Activated CD4-positive, alpha-beta T cell treated with anti-CD3 and anti-CD28 coated beads for 24 hours (primary cell): ENCODE measurements around the gene GPANK1.
A peak's percentile ranks its signal among the peaks of the same experiment; 100 is the strongest.

ENCODE experiments used
- DNase-seq, 2 donors: peaks; one replicate each; pipeline ENCODE4 v3.0.0-alpha.2; 2020; ENCODE audit warnings: low read depth in 2 of 2

Gene GPANK1

DNA sequence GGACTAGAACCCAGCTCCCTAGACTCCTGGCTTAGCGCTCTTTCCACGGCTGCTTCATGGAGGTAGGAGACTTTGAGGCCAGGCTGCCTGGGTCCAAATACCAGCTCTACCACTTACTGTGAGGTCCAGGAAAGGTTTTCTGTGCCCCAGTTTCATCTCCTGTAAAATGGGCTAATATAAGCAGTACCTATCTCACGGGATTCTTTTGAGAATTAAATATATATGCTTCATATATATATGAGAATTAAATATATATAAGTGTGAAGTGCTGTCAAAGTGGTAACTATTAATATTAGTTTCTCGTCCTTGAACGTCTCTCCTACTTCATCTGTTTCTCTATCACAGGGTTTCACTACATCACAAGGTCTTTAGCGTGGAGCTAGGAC lies 26.3 kb upstream of the GPANK1 start:
- DNase-seq = no peak

DNA sequence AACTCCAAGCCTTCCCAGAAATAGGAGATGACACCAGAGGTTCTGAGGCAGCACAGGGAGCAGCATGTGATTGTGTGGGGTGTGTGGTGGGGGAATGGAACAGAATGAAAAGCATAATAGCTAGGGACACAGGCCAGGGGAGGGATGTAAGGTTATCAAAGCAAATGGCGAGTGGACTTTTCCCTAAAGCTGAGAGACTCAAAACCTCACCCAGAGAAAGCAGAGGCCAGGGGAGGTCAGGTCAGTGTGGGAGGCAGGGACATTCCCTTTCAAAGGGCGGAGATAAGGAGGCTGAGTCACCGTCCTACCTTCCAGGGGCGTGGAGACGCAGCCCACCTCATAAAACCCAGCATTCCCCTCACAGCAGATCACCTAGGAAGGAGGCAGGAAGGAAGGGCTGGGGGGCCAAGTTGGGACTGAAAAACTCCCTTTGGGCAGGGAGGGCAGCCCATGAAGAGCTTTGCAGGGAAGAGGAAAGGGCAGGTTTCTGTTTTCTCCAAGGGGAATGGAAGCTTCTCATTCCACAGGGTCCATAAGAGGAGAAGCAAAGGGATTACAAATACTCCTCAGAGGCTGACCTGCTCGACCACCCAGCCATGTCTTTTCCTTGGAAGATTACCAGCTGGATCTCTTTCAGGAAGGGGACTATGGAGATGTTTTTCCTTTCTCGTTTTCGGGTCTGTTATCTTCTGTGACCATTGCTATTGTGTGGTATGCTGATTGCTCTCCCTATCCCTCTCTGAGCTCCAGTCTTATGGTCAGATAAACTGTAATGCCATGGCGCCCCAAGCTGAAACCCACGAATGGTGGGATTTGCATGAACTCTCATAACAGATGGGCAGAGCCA lies 25.7 kb upstream of the GPANK1 start:
- DNase-seq = no peak

DNA sequence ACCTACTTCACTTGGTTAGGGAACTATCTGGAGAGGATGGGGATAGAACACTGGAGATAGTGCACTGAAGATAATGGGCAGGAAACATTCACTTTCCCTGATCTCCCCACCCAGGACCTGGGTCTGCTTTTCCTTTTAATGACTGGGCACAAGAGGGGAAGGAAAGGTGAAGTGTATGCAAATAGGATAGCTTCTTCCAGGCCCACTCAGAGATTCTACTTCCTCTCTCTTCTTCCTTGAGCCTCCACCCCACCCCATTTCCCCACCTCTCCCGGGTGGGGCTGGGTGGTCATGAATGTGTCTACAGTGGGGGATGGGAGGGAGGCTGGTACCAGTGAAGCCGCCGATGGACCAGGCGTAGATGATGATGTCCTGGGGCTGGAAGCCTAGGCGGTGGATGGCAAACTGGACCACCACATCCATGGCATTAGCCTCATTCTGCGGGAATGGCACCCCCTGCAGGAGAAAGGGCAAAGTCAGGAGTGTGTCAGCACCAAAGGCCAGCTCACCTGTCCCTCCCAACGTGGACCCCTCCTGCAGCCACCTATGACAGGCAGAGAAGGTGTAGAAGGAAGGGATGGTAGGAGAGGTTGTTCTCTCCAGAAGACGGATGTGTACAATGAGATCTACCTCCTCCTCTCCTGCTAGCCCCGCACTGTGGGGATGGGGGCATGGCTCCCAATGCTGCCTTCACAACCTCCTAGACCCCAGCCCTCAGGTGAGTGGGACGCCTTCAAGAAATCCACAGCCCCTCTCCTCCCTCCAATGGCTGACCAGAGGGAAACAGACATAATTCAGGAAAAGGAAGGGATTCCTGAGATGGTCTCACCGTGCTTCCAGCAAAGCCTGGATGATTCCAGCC lies 24.7 kb upstream of the GPANK1 start:
- no peak for DNase-seq

DNA sequence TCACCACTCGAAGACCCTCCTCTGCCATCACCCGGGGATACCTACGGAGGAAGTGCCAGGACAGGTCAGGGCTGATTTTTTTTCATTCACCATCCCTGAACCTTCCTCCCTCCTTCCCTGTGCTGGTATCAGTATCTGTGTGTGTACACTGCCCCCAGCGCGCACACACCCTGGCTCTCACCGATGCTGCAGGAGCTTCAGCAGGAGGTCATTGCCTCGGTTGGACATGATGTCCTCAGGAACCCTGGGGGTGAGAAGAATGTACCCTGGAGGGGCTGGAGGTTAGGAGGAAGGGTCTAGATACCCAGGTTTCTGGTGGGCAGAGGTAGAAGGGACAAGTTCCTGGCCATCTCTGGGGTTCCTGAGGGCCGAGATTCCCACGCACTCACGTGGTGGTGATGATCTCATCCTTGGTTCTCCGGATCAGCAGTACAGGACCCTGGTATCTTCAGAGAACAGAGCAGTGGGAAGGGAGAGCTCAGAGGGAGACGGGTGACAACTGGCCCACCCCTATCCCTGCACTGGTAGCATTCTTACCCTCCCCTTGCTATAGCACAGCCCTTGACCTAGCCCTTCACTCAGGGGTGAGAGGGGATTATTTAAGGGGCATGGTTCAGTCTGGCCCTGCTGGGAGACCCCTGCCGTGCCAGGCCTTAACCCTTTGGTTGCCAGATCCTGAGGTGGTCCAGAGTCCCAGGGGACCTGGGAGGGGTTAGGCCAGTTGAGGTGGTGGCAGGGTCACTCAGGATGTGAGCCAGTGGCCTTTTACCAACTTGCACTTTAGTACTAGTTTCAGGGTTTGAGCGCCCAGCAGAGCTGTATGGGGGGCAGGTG lies 23.3 kb upstream of the GPANK1 start:
- DNase-seq = no peak

DNA sequence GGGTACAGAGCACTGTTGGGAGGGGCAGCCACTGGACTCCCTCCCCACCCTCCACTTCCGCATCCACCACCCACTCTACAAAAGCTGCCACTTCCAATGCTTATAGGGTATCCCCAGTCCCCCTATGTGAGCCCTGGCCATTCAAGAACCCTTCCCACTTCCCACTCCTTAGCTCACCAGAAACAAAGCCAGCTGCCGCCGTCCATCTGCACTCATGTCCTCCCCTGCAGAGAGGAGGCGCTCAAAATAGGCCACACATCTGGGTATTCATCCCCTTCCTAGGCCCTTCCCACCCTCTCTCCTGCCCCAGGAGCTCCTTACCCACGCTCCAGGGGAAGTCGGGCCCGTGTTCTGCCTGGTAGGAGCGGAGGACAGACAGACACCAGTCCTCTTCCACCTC lies 22.5 kb upstream of the GPANK1 start:
- no peak for DNase-seq

DNA sequence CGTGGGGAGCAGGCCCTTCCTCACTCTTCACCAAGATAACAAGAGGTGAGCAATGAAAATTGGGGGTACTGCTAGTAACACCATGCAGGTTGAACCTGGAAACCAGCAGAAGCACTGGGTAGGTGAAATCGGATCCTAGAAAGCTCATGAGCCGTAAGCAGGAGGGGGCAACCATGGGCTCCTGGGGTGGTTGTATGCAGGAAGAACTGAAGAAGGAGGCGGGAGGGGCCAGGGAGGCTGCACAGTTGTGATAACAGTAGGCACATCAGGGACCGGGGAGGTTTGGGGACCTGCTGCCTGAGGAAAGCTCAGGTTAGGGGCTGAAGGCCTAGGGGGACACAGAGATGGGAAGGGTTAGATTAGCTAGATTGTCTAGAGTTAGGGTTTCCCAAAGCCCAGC lies 21.7 kb upstream of the GPANK1 start:
- DNase-seq = no peak

DNA sequence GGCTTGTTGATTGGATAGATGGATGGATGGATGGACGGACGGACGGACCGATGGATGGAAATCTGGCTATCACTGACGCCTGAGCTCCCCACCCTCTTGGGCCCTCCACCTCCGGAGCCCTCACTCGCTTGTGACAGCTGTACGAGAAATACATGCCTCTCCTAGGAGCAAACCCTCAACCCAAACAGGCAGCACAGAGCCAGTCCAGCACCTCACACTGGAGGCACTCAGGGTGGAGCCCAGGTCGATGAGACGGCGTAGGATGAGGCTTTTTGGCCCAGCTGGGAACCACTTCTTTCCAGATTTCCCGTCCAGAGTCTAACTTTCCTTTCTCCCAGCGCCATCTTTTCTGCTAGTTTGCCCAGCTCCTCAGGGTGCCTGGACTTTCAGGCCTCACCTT lies 18.8 kb upstream of the GPANK1 start:
- no peak for DNase-seq

DNA sequence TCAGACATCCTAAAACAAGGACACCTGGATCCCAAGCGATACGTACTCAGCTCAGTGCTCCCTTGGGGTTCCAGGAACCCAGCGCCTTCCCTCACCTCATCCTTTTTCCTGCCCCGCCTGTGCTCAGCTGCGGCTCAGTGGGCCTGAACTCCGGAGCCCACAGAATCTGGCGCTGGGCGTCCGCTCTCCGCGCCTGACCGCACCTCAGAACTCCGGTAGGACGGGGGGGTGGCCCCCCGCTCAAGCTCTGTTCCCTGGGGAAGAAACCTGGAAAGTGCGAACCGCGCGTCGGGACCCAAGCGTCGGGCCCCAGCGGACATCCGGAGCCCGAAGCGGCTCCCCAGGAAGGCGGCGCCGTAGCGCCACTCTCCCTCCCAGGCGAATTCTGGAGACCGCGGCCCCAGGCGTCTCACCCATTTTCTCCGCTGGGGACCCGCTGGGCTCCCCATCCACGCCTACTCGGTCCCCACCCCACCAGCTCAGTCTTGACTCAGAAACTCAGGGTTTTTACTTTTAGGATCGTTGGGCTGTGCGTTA lies 16.4 kb upstream of the GPANK1 start:
- peak; percentile 17 to 37 for DNase-seq

DNA sequence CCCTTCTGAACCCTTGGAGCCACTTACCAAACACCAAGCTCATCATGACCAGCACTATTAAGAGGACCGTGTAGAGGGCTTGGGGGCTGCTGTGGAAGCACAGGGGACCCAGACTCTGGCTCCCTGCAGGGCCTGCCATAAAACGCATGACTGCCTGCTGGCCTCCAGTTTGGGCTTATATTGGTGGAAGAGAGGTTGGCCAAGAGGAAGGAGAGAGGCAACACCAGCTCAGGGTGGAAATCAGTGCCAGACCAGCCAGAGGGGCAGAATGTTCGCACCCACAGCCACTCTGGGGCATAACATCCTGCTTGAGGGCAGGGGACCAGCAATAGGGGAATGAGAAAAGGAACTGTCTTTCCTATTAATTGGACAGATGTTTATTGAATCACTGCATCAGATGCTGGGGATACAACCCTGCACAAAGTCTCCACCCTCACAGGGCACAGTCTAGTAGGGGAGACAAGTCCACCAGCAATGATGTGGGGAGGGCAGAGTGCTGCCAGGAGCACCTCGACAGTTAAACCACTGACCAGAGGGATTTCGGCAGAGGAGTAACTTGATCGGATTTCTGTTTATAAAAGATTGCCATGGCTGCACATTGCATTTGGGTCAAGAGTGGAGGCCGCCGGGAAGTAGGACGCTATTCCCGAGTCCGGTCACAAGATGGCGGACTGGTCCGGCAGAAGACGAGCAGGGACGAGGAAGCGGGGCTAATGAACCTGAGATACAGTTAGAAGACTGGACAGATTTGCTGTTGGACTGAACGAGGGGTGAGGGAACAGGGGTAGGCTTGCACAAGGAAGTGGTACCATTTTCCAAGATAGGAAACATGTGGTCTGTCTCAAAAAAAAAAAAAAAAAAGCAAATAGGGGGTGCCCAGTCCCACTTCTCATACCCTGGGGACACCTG lies 15.7 kb upstream of the GPANK1 start, which contains the start of gene LY6G5C:
TSS of gene LY6G5C (minus strand) at position 842 of the 909 bp plus-strand sequence. CDS start at position 148, 694 bp downstream.
- DNase-seq = peak; percentile 44 to 52

DNA sequence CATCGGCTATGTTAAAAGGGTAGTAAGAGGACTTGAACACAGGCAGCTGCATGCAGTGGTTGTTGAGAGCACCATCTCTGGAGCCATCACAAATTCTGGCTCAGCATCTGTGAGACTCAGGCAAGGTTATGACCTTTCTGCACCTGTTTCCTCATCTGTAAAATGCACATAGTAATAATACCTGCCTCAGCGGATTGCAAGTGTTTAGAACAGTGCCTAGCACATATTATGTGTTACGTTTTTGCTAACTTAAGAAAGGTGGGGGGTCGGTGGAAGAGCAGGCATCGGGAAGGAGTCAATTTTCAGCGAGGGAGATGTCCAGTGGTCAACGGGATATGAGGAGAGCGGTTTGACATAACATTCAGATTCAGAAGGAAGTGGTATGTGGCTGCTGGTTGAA lies 13.2 kb upstream of the GPANK1 start:
- DNase-seq = no peak

DNA sequence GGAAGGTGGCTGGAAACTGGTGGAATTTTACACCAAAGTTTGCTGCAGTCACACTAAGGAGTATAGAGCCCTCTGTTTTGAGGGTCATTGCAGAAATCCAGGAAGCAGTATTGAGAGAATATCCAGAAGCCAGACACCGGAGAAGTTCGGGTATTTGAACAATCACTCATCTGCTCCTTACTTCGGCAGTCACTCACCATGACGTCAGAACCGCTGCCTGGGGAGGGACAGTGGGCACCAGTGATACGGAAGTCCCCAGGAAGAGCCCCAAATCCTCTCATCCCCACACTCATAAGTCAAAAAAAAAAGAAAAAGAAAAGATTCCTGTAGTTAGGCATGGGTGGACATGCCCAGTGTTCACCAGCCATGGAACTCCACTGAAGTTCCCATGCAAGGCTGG lies 12.1 kb upstream of the GPANK1 start:
- no peak for DNase-seq

DNA sequence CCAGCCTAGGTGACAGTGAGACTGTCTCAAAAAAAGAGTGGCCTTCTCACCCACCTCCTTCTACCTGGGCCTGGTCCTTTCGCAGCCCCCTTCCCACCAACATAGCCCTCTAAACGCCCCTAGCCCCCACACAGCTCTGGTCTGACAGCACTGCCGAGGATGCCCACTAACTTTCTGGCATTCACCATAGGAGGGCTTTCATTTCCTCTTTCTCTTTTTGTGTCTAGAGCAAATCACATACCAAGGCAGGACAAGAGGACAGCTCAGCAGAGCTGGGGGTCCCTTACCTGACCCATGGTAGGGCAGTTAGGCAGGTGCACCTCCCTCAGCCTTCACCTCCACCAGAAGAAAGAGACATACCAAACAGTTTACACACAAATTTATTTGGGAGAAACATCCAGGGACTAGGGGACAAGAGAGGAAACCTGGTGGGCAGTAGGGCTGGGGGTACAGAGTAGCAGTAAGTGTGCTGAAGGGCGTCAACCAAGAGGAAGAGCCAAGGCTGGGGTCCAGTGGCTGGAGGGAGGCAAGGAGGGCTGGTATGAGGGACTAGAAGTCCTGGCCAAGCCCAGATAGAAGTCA lies 11.6 kb upstream of the GPANK1 start:
- no peak for DNase-seq

DNA sequence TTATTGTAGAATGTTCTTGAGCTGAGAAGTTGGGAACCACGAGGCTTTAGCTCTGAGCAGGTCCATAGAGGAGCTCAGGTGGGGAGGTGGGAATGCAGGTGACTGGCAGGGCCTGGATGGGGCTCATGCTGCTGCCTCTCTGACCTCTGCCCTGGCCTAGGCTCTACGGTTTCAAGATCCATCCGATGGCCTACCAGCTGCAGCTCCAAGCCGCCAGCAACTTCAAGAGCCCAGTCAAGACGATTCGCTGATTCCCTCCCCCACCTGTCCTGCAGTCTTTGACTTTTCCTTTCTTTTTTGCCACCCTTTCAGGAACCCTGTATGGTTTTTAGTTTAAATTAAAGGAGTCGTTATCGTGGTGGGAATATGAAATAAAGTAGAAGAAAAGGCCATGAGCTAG lies 4.9 kb upstream of the GPANK1 start, which contains the start of gene LY6G5B:
TSS of gene LY6G5B (plus strand) at position 301 of the 400 bp plus-strand sequence. CDS start 975 bp downstream, outside the sequence.
- DNase-seq = no peak

DNA sequence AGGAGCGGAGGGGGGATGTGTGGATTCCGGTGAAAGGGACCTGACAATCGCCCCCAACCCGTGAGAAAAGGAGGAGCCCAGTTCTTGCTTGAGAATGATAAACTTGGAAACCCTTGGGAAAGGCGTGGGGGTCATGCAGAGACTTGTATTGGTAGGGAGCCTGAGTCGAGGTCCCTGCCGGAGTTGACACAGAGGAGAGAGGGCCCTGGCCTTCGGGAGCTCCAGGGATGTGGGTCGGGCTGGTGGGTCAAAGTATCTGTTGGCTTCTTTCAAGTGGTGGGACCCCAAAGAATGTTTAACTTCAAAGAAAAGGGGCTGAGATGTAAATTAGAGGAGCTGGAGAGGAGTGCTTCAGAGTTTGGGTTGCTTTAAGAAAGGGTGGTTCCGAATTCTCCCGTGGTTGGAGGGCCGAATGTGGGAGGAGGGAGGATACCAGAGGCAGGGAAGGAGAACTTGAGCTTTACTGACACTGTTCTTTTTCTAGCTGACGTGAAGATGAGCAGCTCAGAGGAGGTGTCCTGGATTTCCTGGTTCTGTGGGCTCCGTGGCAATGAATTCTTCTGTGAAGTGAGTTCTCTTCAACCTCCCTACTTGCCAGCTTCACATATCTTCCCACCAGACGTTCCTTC lies 1.7 kb upstream of the GPANK1 start:
- DNase-seq = no peak

DNA sequence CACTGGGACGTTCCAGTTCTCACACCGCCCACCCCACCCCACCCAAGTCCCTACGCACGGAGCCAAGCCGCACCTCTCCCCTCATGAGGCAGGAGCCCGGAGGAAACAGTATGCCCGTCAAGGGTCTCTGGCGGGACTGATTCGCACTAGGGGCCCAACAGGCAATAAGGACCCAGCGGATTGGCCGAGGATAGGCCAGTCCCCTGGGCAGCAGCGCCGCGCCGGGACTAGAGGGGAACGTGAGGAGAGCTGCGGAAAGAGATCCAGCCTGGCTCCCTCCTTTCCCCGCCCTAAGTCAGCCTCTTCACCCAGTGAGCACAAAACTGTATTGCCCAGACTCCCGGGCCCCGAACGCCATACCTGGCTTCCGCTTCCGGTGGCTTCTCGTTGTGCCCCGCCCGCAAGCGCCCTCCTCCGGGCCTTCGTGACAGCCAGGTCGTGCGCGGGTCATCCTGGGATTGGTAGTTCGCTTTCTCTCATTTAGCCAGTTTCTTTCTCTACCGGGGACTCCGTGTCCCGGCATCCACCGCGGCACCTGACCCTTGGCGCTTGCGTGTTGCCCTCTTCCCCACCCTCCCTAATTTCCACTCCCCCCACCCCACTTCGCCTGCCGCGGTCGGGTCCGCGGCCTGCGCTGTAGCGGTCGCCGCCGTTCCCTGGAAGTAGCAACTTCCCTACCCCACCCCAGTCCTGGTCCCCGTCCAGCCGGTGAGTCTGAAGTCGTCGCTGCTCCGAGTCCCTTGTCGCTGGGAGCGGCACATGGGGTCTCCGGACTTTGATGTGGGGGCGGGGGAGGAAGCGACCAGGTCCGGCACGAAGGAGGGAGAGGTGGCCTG lies 922 bp upstream of the GPANK1 start, which contains the start of gene CSNK2B:
TSS of gene CSNK2B (plus strand) at position 580 of the 836 bp plus-strand sequence. CDS start 752 bp downstream, outside the sequence.
- peak; percentile 94 to 96 for DNase-seq

DNA sequence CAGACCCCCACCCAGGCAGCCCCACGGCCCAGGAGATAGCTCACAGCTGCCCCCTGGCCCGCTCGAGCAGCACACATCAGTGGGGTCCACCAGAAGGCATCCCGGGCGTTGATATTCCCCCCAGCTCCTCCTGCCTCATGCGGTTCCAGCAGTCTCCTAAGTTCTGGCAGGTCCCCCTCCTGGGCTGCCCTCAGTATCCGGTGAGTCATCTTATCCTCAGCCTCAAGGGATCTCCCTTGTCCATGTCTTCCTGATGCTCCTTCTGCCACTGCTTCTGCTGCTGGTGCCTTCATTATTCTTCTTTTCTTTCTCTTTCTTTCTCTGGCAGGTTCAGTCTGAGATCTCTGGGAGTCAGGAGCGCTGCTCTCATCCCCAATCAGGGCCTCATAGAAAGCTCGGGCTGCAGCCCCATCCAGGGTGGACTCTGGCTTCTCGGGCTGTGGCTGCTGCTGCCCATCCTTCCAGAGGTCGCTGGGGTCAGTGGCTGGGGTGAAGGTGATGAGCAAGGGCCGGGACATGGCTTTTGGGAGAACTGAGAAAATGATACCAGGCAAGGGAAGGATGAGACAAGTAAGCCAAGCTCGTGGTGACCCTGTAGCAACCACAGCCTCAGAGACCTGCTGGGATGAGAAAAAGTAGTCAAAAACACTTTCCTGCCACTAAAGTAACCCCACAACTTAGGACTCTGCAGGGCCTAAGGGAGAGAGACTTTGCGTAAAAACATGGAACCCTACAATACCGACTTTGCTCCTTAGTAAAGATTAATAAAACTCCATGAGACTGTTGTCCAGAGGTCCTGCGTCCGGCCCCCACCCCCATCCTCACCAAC lies 622 bp downstream of the GPANK1 start:
- no peak for DNase-seq

DNA sequence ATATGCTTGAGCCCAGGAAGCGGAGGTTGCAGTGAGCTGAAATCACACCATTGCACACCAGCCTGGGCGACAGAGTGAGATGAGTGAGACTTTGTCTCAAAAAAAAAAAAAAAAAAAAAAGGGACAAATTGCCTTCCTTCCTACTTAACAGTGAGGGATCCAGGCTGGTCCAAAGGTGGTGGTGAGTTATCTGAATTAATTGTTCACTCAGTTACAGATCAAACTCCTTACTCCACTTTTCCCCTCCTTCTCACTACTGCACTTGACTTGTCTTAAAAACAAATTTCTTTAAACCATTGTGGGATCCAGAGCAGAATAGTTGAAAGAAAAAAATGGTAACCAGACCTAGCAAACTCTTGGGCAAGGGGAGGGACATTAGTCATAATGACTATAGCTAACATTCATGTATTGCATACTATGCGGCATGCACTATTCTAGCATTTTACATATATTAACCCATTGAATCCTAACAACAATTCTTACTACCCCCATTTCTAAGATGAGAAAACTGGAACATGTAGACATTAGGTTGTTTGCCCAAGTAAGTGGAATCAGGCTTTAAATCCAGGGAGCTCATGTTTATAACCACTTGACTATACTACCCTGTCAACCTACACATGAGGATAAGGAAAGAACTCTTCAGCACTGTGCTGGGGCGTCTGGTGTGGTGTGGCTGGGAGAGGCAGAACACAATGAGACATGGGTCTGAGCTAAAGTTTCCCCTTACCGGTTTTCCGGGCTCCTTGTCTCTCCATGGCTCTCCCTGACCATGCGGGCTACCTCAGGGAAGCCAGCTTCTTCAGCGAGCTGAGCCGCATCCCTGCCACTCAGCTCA lies 1.5 kb downstream of the GPANK1 start:
- no peak for DNase-seq
